Muscle of back (tissue), 11 donors: ENCODE measurements around the gene ARHGAP26. TPM values are rescaled to one million over a fixed set of nuclear protein-coding genes. Genes with fewer than 3 reads are reported as not detected.
A peak's percentile ranks its signal among the peaks of the same experiment; 100 is the strongest.

Experiments
- DNase-seq, 3 donors: peaks; one replicate each; pipeline versions ENCODE4 v3.0.0 to v3.0.0-alpha.2; 2013
- polyA plus RNA-seq, 10 donors: library from polyadenylated mRNA; unstranded; fragments of 120-200 nt; gene quantifications; one replicate each; pipeline ENCODE4 v1.2.1, GENCODE V29; 2013; ENCODE audit not compliant: insufficient read length in 10 of 10

Gene ARHGAP26
- polyA plus RNA-seq, 10 donors: 10.7 to 23.3 (median 16.0) TPM

GRCh38 chr5:143013176-143013891 is 243.2 kb downstream of the ARHGAP26 start:
- no peak for DNase-seq

- no peak for DNase-seq
Observed at GRCh38 chr5:143014017-143014651, 244.0 kb downstream of the ARHGAP26 start.

DNA sequence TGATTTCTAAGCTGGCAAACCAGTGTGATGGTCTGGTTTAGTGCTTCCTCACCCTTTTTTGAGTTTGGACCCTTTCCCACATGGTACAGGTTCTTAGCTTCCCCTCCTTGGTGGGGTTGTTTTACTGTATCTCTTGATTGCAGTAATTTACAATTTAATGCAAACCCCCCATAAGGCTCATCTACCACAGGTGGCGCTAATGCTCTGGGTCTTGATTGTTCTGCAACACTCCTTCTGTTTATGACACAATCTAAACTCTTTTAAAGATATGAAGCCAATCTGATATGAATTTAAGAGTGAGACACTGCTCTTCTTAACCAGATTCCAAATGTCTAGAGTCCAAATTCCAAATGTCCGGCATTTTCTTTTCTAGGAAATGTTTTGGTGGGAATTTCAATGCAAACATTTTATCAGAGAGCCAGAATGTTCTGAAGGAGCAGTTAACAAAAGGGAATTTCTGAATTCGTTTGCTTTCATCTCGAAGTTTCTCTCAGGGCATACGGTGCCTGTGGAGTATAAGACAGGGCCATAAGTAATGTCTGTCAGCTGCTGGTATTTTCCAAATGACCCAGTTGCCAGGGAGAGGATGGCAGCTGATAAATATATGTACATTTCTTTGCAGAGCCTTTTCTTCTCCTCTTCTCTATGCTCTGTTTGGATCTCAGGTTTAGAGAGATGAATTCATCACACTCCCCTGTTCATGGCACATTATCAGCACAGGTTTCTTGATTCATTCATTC is 246.8 kb downstream of the ARHGAP26 start:
- DNase-seq: peak in 1 of 3 donors; percentile 48

DNA sequence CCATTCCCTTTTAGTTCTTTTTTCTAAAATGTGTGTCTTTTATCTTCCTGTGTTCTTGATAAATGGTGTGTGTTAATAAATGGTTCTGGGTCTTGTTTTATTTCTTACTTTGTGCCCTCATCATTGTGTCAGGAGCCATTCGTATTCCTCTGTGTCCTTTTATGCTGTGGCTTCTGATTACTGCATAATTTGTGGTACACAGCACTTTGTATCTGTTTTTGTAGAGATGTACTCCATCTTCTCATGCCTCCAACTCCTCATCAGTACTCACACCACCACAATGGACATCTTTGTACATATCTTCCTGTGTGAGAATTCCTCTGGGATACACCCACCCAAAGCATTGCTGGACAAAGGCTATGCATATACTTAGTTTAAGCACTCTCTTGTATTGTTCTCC is 247.4 kb downstream of the ARHGAP26 start:
- DNase-seq: no peak

- DNase-seq: no peak
Observed at GRCh38 chr5:143017992-143018391, 247.8 kb downstream of the ARHGAP26 start.

DNA sequence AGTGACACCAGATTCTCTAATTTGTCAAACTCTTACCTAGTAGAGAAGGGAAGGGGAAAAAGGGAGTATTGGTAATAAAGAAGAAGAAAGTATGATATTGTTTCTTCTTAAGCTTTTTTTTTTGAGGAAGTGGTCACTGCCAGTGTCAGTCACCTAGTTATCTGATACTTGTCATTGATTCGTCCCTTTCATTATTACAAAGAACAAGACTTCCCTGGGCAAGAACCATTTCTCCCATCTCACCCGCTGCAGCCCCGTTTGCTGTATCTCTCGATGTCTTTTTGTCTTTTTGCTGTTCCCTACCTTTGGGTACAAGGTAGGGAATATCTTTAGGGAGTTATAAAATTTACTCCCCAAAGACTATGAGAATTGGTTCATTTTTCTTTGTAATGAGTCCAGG is 249.0 kb downstream of the ARHGAP26 start:
- DNase-seq: no peak

- DNase-seq: no peak
Observed at GRCh38 chr5:143019614-143020515, 249.7 kb downstream of the ARHGAP26 start.

GRCh38 chr5:143021595-143021994 is 251.4 kb downstream of the ARHGAP26 start:
- DNase-seq: no peak

DNA sequence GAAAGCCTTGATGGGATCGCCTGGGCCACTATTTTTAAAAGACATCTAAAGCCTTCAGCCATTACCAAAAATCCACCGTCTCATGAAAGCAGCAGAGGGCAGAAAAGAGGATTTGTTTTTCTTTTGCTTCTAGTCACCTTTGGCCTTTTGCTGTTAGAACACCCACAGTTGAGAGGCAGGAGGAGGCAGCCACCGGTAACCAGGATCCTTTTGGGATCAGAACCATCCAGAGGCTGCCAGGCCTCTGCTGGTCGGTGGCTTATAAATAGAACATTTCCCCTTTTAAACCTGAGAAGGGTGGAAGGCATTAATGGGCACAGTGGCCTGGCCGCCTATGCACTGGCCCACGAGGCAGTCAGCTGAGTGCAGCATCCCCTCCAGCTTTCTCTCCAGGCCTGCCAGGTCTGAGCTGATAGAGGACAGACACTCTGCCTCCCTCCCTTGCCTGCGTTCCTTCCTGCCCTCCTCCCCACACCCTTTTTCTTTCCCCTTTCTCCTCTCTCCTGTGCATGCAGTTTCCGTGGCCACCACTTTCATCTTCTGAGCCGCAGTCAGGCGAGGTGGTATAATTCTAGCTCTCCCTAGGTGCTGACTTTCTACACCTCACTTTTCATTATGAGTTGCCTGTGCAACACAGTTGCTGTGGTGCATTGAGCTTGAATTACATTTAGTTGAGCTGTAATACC is 253.4 kb downstream of the ARHGAP26 start:
- peak; percentile 33 to 59 (median 48) for DNase-seq

DNA sequence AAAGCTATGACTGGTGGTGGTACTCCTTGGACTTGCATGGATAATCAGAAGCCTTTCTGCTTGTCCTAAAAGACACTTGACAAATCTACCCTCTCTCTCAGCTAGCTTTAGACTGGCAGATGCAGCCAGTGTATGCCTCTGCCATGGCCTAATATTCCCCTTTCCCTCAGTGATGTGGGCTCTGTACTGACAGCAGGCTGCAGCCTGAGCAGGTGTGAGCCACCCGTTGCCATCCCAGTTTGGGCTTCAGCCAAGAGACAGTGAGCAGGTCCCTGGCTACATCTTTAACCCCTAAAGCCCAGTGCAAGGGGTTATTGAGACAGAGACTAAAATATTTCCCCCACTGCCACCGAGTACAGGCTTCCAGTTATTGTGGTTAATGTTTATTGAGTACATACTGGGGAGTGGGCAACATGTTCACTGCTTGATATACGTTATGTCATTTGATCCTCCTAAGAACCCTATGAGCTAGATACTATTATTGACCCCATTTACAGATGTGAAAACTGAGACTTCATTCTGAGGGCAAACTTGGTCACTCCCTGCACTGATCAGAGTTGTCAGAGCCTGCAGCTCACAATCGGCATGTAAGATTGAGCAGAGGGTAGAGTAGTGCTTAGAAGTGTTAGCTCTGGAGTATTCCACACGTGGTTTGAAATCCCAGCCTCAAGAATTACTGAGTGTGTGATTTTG is 254.2 kb downstream of the ARHGAP26 start:
- peak in 2 of 3 donors; percentile 49 to 59 for DNase-seq

DNA sequence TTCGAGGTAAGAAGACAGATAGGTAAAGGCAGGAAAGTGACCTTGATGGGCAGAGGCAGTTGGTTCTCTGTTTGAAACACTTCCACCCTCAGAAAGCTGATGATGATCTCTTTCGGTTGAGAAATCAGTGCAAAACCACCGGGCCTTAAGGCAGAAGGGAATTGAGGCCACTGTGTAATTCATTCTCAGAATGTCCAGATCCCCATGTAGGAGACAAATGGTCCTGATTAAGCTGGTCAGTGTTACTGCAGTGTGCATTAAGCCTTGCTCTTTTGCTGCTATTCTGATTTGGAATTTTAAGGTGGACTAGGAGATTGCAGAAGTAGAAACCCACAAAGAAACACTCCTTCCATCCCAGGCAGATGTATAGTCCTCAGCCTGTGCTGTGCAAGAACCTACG is 255.2 kb downstream of the ARHGAP26 start:
- no peak for DNase-seq

DNA sequence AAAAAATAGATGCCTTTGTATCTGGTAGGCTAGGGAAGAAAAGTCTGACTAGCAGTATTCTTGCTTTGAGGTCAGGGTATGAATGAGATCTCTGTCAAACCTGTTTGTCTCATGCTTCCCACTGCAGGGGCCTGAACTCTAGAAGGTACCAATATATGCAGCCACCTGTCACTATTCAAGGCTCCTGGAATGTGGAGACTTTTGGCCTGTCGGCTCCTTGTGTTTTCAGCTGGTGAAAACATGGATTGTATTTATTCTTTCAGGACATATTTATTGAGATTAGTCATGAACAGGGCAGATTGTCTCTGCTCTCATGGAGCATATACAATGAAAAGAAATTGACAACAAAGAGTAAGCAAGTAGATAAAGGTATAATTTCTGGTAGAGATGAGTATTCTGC is 255.8 kb downstream of the ARHGAP26 start:
- no peak for DNase-seq

GRCh38 chr5:143026380-143026779 is 256.2 kb downstream of the ARHGAP26 start:
- DNase-seq: no peak

DNA sequence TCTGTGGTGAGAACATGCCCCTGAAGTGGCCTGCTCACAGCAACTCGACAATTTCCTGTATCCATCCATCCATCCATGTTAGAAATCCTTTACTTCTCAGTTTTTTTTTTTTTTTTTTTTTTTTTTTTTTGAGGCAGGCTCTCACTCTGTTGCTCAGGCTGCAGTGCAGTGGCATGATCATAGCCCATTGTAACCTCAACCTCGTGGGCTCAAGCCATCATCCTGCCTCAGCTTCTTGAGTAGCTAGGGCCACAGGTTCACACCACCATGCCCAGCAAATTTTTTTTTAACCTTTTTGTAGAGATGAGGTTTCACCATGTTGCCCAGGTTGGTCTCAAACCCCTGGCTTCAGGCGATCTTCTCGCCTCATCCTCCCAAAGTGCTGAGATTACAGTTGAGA is 259.1 kb downstream of the ARHGAP26 start:
- DNase-seq: no peak

DNA sequence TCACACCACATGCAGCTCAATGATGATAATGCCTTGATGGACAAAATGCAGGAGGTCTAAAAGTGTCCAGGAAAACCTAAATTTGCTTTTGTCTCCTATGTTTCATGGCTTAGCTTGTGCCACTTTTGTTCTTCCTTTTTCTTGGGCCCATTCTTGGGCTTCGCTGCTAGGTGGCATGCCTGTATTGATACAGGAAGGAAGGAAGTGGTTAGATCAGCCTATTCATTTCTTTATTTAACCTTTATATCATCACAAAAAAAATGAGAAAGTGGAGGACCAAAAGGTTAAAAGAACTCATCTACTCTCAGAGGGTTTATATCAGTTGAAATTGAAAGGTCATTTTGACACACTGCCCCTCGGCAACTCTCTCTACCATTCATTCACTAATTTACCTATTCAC is 260.2 kb downstream of the ARHGAP26 start:
- DNase-seq: no peak

- no peak for DNase-seq
Observed at GRCh38 chr5:143031781-143032580, 261.8 kb downstream of the ARHGAP26 start.

- no peak for DNase-seq
Observed at GRCh38 chr5:143032581-143032836, 262.3 kb downstream of the ARHGAP26 start.

GRCh38 chr5:143033535-143034250 is 263.5 kb downstream of the ARHGAP26 start:
- DNase-seq: peak in 1 of 3 donors; percentile 82
